ENCODE measurements around the gene PPM1F. TPM values are rescaled to one million over a fixed set of nuclear protein-coding genes. Genes with fewer than 3 reads are reported as not detected.
"Not testable (repeated sequence)": the region's sequence is repeated elsewhere in the genome, so short reads cannot be mapped to it uniquely, and the experiment has no call there.

Gene PPM1F
- total RNA-seq, 2 donors from 2014 or later, result 37.6 to 49.2 TPM

GRCh38 chr22:21873619-21874018 lies 79.0 kb downstream of the PPM1F start:
- Histone ChIP-seq H3K36me3 (ENCODE audit: control insufficient read depth, insufficient read depth, low read length) (no peaks in the 10 kb centered on the region), H3K9me3 (ENCODE audit: control insufficient read depth, low read length) (no peaks in the 10 kb centered on the region), H3K27ac (ENCODE audit: low read depth, low read length) (no peak overlapping the region), H3K4me3 (ENCODE audit: low read length) (no peak overlapping the region), H3K27me3 (ENCODE audit: control insufficient read depth, insufficient read depth, low read length, poor library complexity, severe bottlenecking) (no peaks in the 10 kb centered on the region), H3K4me1 (ENCODE audit: control insufficient read depth, insufficient read depth, low read length) (no peaks in the 10 kb centered on the region), H3K9ac (ENCODE audit: extremely low read depth, low read length, poor library complexity, severe bottlenecking) (no peak overlapping the region)
- 89 to 91% methylated on average over 7 of the region's 7 CpGs for WGBS, 2 experiments (ENCODE audit: insufficient coverage in 1 of 2, insufficient read length in 1 of 2)
- TF ChIP-seq CTCF (conservative IDR thresholded peaks at IDR 0.05), result no peak
- Mint-ChIP-seq H3K4me3 (no peak overlapping the region), H3K4me1 (peaks cover 4% of the 10 kb centered on the region), H3K27me3 (ENCODE audit: insufficient read depth) (peaks cover 15% of the 10 kb centered on the region), H3K36me3 (ENCODE audit: low read depth) (no peaks in the 10 kb centered on the region), H3K9me3 (no peaks in the 10 kb centered on the region), H3K27ac (no peak overlapping the region)
- DNase-seq, result no peak

GRCh38 chr22:21872741-21873140 lies 79.9 kb downstream of the PPM1F start:
- H3K27me3 ChIP-seq (ENCODE audit: control insufficient read depth, insufficient read depth, low read length, poor library complexity, severe bottlenecking); H3K27ac ChIP-seq (ENCODE audit: low read depth, low read length); H3K4me1 Mint-ChIP-seq; H3K9me3 Mint-ChIP-seq; H3K36me3 ChIP-seq (ENCODE audit: control insufficient read depth, insufficient read depth, low read length); H3K4me3 ChIP-seq (ENCODE audit: low read length); H3K4me3 Mint-ChIP-seq; H3K27ac Mint-ChIP-seq; H3K9ac ChIP-seq (ENCODE audit: extremely low read depth, low read length, poor library complexity, severe bottlenecking); H3K36me3 Mint-ChIP-seq (ENCODE audit: low read depth); H3K4me1 ChIP-seq (ENCODE audit: control insufficient read depth, insufficient read depth, low read length); H3K9me3 ChIP-seq (ENCODE audit: control insufficient read depth, low read length); DNase-seq: not testable (repeated sequence)
- H3K27me3 Mint-ChIP-seq (ENCODE audit: insufficient read depth), result peaks cover 13% of the 10 kb centered on the region
- WGBS, 2 experiments (ENCODE audit: insufficient coverage in 1 of 2, insufficient read length in 1 of 2), result 81 to 93% methylated on average over 4 of the region's 4 CpGs

Other genes starting within 250 kb of the PPM1F start
- 10 to 100 TPM; 13.4 to 23.4 TPM for gene YPEL1, start 217.1 kb downstream of the PPM1F start, total RNA-seq
- gene MAPK1, start 85.2 kb downstream of the PPM1F start, total RNA-seq, result 10 to 100 TPM; 76.8 to 78.6 TPM
- 10 to 100 TPM; 68.8 to 71.9 TPM for gene TOP3B, start 29.9 kb upstream of the PPM1F start, total RNA-seq